Gastrocnemius medialis (tissue), 4 donors: ENCODE data around the gene DENND1A. TPM values are rescaled to one million over a fixed set of nuclear protein-coding genes. Genes with fewer than 3 reads are reported as not detected.

ENCODE experiments used
- ATAC-seq, 2 donors: fragments of 150-250 bp; one replicate each; pipeline ENCODE4 v1.9.1; 2016
- DNase-seq, 2 donors: peaks; one replicate each; pipeline ENCODE4 v3.0.0-alpha.2; 2019
- H3K27ac ChIP-seq, 4 donors: fragments of 200-600 bp; sonication (generic); 1 replicate in 1 of 4; 2 replicates in 3 of 4; pipeline ENCODE4 v1.5.1; 2016 to 2018; ENCODE audit warnings: mild to moderate bottlenecking in 2 of 4, moderate library complexity in 1 of 4
- H3K27me3 ChIP-seq, 3 donors: fragments of 200-600 bp; sonication (generic) in 2 of 3; 1 replicate in 1 of 3; 2 replicates in 2 of 3; pipeline versions ENCODE4 v1.5.1 to v1.6.0; 2016 to 2019; ENCODE audit warnings: mild to moderate bottlenecking in 1 of 3, moderate library complexity in 1 of 3
- H3K36me3 ChIP-seq, 2 donors: fragments of 200-600 bp; sonication (generic) in 1 of 2; one replicate each; pipeline ENCODE4 v1.5.1; 2017 to 2018
- H3K4me1 ChIP-seq, 2 donors: fragments of 200-600 bp; sonication (generic) in 1 of 2; one replicate each; pipeline ENCODE4 v1.5.1; 2016 to 2017; ENCODE audit warnings: mild to moderate bottlenecking in 2 of 2
- H3K4me3 ChIP-seq, 4 donors: fragments of 200-600 bp; sonication (generic) in 3 of 4; 1 replicate in 1 of 4; 2 replicates in 3 of 4; pipeline ENCODE4 v1.5.1; 2016 to 2019; ENCODE audit warnings: mild to moderate bottlenecking in 2 of 4
- H3K9me3 ChIP-seq, 3 donors: fragments of 200-600 bp; sonication (generic) in 2 of 3; 1 replicate in 1 of 3; 2 replicates in 2 of 3; pipeline ENCODE4 v1.5.1; 2016 to 2019
- CTCF ChIP-seq, 5 experiments: fragments of 450-650 bp in 3 of 5; fragments of 200-600 bp in 2 of 5; sonication (generic) in 2 of 5; IDR thresholded peaks in 4 of 5; conservative IDR thresholded peaks in 1 of 5; 1 replicate in 4 of 5; 2 replicates in 1 of 5; pipeline ENCODE4 v1.5.1; 2016 to 2019; ENCODE audit warnings: antibody characterized with exemption in 5 of 5, mild to moderate bottlenecking in 3 of 5, moderate library complexity in 3 of 5
- POLR2A ChIP-seq, 2 donors: fragments of 450-650 bp; IDR thresholded peaks; one replicate each; pipeline ENCODE4 v1.6.1; 2017; ENCODE audit warnings: antibody characterized with exemption in 2 of 2, mild to moderate bottlenecking in 2 of 2, moderate library complexity in 2 of 2
- in situ Hi-C, 4 donors: fragments of 200-750 bp; cut with MboI; loops; one replicate each; pipeline versions ENCODE4 v1.15.0 to v1.8.0; 2017; ENCODE audit warnings: low sequenced_read_pairs in 4 of 4
- intact Hi-C: fragments of 100-400 bp; cut with DNase I; formaldehyde crosslinking; loops from one replicate; pipeline ENCODE4 v1.15.1; 2023; ENCODE audit warnings: low total_unique reads
- total RNA-seq, 4 donors: library from RNA; depleted of rRNA; stranded (reverse); fragments of >200 nt; gene quantifications; one replicate each; pipeline versions ENCODE4 v1.1.0 to v1.2.3, GENCODE V29; 2016

DENND1A gene
- total RNA-seq, 4 donors from 2014 or later, result 14.1 to 24.6 (median 16.4) TPM

- TF ChIP-seq CTCF (IDR thresholded peaks at IDR 0.05 in 4 of 5, conservative IDR thresholded peaks at IDR 0.05 in 1 of 5), result no peak
- no peak for TF ChIP-seq POLR2A (IDR thresholded peaks at IDR 0.05)
- Histone ChIP-seq H3K27ac (no peak overlapping the region), H3K36me3 (no peaks in the 10 kb centered on the region), H3K4me1 (peaks cover 11 to 31% of the 10 kb centered on the region in 2 donors), H3K9me3 (no peaks in the 10 kb centered on the region), H3K4me3 (no peak overlapping the region), H3K27me3 (no peaks in the 10 kb centered on the region)
- ATAC-seq, result no peak
- in situ Hi-C loops, result no loop called here
- no peak for DNase-seq
- intact Hi-C loops, result no loop called here
Observed at GRCh38 chr9:123861756-123862120, 68.2 kb downstream of the DENND1A start.

GRCh38 chr9:123861086-123861755 lies 68.7 kb downstream of the DENND1A start:
- intact Hi-C loops, result no loop called here
- in situ Hi-C loops, result no loop called here
- Histone ChIP-seq H3K27me3 (no peaks in the 10 kb centered on the region), H3K9me3 (no peaks in the 10 kb centered on the region), H3K4me1 (peaks cover 11 to 31% of the 10 kb centered on the region in 2 donors), H3K27ac (no peak overlapping the region), H3K36me3 (no peaks in the 10 kb centered on the region), H3K4me3 (no peak overlapping the region)
- TF ChIP-seq POLR2A (IDR thresholded peaks at IDR 0.05) (no peak), CTCF (IDR thresholded peaks at IDR 0.05 in 4 of 5, conservative IDR thresholded peaks at IDR 0.05 in 1 of 5) (no peak)
- DNase-seq, result no peak
- no peak for ATAC-seq

GRCh38 chr9:123860603-123861002 lies 69.3 kb downstream of the DENND1A start:
- intact Hi-C loops, result no loop called here
- H3K27me3 ChIP-seq, result no peaks in the 10 kb centered on the region
- H3K36me3 ChIP-seq, result no peaks in the 10 kb centered on the region
- ATAC-seq (no peak), DNase-seq (no peak)
- peaks cover 11 to 30% of the 10 kb centered on the region in 2 donors for H3K4me1 ChIP-seq
- H3K9me3 ChIP-seq, result no peaks in the 10 kb centered on the region
- no peak for TF ChIP-seq POLR2A (IDR thresholded peaks at IDR 0.05)
- TF ChIP-seq CTCF (IDR thresholded peaks at IDR 0.05 in 4 of 5, conservative IDR thresholded peaks at IDR 0.05 in 1 of 5), result no peak
- no peak overlapping the region for H3K27ac ChIP-seq
- no peak overlapping the region for H3K4me3 ChIP-seq
- in situ Hi-C loops, result no loop called here

GRCh38 chr9:123852403-123852802 lies 77.5 kb downstream of the DENND1A start:
- Histone ChIP-seq H3K27me3 (no peaks in the 10 kb centered on the region), H3K4me3 (no peak overlapping the region), H3K9me3 (peaks cover 0 to 5% (median 0%) of the 10 kb centered on the region in 3 donors), H3K4me1 (no peaks in the 10 kb centered on the region), H3K27ac (no peak overlapping the region), H3K36me3 (peaks cover 0 to 2% of the 10 kb centered on the region in 2 donors)
- DNase-seq (no peak), ATAC-seq (no peak)
- in situ Hi-C loops, result no loop called here
- TF ChIP-seq CTCF (IDR thresholded peaks at IDR 0.05 in 4 of 5, conservative IDR thresholded peaks at IDR 0.05 in 1 of 5) (no peak), POLR2A (IDR thresholded peaks at IDR 0.05) (no peak)
- intact Hi-C loops, result no loop called here

GRCh38 chr9:123851851-123852250 lies 78.1 kb downstream of the DENND1A start:
- intact Hi-C loops, result no loop called here
- TF ChIP-seq POLR2A (IDR thresholded peaks at IDR 0.05) (no peak), CTCF (IDR thresholded peaks at IDR 0.05 in 4 of 5, conservative IDR thresholded peaks at IDR 0.05 in 1 of 5) (no peak)
- no peaks in the 10 kb centered on the region for H3K4me1 ChIP-seq
- H3K9me3 ChIP-seq, result peaks cover 0 to 10% (median 0%) of the 10 kb centered on the region in 3 donors
- H3K4me3 ChIP-seq, result no peak overlapping the region
- ATAC-seq, result no peak
- H3K27ac ChIP-seq, result no peak overlapping the region
- DNase-seq, result no peak
- no peaks in the 10 kb centered on the region for H3K27me3 ChIP-seq
- in situ Hi-C loops, result no loop called here
- H3K36me3 ChIP-seq, result peaks cover 0 to 6% of the 10 kb centered on the region in 2 donors
